Left lung (tissue), 10 donors: ENCODE results near the gene ADAMTS2. TPM values are rescaled to one million over a fixed set of nuclear protein-coding genes. Genes with fewer than 3 reads are reported as not detected.

Experiments used
- ATAC-seq: fragments of 200-7000 bp; cut with Tn5 transposase; one replicate; pipeline ENCODE4 v1.9.1; 2020; ENCODE audit warnings: moderate library complexity
- DNase-seq, 4 donors: peaks; one replicate each; pipeline ENCODE4 v3.0.0-alpha.2; 2013 to 2020
- H3K27ac ChIP-seq, 2 donors: fragments of 200-600 bp; sonication (generic) in 1 of 2; one replicate each; pipeline versions ENCODE4 v1.5.0 to v1.8.0; 2020 to 2021
- H3K27me3 ChIP-seq, 2 donors: fragments of 200-600 bp; sonication (generic) in 1 of 2; one replicate each; pipeline versions ENCODE4 v1.5.0 to v1.8.0; 2020 to 2021
- H3K36me3 ChIP-seq, 2 donors: fragments of 200-600 bp; sonication (generic) in 1 of 2; one replicate each; pipeline versions ENCODE4 v1.5.0 to v1.8.0; 2020 to 2021
- H3K4me1 ChIP-seq, 2 donors: fragments of 200-600 bp; one replicate each; pipeline ENCODE4 v1.8.0; 2021
- H3K4me3 ChIP-seq, 2 donors: fragments of 200-600 bp; sonication (generic) in 1 of 2; one replicate each; pipeline versions ENCODE4 v1.5.0 to v1.8.0; 2020 to 2021; ENCODE audit warnings: mild to moderate bottlenecking in 1 of 2
- H3K9me3 ChIP-seq, 2 donors: fragments of 200-600 bp; sonication (generic) in 1 of 2; one replicate each; pipeline versions ENCODE4 v1.5.0 to v1.8.0; 2020 to 2021
- intact Hi-C, 2 donors: fragments of 100-400 bp; cut with DNase I; formaldehyde crosslinking; loops; one replicate each; pipeline versions ENCODE4 v1.11.2 to v1.14.2; 2022
- polyA plus RNA-seq, 6 donors: library from polyadenylated mRNA; unstranded; fragments of 120-200 nt; gene quantifications; one replicate each; pipeline ENCODE4 v1.2.1, GENCODE V29; 2013; ENCODE audit not compliant: insufficient read length in 6 of 6
- total RNA-seq, 2 donors: library from RNA; stranded (reverse); fragmentation: NEBNext Ultra II Directional; extraction: Animal tissue kit (Norgen Biotek cat#: 25700); gene quantifications; one replicate each; pipeline ENCODE4 v1.2.1, GENCODE V29; 2021
- TF ChIP-seq, protein P1 (sequence below), 2 donors: fragments of 200-600 bp; sonication (generic) in 1 of 2; IDR thresholded peaks; one replicate each; pipeline versions ENCODE4 v1.5.0 to v1.8.0; 2021; ENCODE audit warnings: antibody characterized with exemption in 2 of 2
- donor health status: DM: no; HTN: yes; CAD: no.
- donor health status: DM: no; HTN: no; CAD: no.

ADAMTS2 gene
- total and polyA plus RNA-seq, 8 donors = 27.5 to 68.2 (median 36.0) TPM

DNA sequence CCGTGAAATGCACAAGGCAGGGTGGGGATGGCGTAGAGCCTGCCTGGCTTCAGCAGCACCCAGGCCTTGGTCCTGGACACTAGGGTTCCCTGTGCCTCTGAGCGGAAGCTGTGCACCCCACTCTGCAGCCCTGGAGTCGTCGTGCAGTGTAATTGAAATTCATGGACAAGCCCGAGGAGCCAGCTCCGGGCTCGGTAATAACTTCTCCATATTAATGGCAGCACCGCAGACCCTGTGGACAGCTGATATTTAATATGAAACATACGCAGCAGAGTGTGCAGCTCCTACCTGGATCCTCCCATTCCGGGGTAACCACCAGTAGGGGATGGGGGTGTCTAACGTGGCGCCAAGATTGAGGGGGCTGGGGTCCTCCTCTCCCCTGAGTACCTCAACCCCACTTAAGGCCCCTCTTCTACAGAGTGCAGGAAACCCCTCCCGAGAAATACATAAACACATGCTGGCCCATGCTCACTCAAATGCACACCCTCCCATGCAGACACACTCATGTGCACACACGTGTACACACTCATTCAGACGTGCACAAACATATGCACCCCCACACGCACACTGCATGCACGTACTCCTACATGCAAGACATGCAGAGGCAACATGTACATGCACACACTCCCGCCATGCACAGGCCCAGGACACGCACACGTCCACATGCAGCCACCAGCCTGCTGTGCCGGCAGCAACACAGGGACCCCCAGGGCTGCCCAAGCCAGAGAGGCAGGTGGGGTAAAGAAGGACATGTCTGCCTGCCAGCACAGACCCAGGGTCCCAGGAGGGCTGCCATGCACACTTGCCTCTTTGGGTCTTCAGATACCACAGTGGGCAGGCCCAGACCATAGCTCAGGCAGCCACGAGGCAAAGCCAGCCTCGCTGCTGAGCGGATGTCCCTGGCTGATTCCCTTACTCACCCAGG is 8.1 kb downstream of the ADAMTS2 start:
- no peaks in the 10 kb centered on the region for H3K9me3 ChIP-seq
- peaks cover 0 to 65% of the 10 kb centered on the region in 2 donors for H3K27me3 ChIP-seq
- H3K27ac ChIP-seq = no peak overlapping the region
- ATAC-seq = no peak
- DNase-seq = peak in 1 of 4 donors; percentile 49
- no peak overlapping the region for H3K4me3 ChIP-seq
- no peaks in the 10 kb centered on the region for H3K4me1 ChIP-seq
- intact Hi-C loops = loop anchor here in 1 of 2 donors (10.0 kb wide), 1 partner anchor 172 kb away; no protein-coding TSS in a partner anchor
- H3K36me3 ChIP-seq = no peaks in the 10 kb centered on the region
- TF ChIP-seq, protein P1, sequence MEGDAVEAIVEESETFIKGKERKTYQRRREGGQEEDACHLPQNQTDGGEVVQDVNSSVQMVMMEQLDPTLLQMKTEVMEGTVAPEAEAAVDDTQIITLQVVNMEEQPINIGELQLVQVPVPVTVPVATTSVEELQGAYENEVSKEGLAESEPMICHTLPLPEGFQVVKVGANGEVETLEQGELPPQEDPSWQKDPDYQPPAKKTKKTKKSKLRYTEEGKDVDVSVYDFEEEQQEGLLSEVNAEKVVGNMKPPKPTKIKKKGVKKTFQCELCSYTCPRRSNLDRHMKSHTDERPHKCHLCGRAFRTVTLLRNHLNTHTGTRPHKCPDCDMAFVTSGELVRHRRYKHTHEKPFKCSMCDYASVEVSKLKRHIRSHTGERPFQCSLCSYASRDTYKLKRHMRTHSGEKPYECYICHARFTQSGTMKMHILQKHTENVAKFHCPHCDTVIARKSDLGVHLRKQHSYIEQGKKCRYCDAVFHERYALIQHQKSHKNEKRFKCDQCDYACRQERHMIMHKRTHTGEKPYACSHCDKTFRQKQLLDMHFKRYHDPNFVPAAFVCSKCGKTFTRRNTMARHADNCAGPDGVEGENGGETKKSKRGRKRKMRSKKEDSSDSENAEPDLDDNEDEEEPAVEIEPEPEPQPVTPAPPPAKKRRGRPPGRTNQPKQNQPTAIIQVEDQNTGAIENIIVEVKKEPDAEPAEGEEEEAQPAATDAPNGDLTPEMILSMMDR (IDR thresholded peaks at IDR 0.05) = no peak

- Histone ChIP-seq H3K27ac (no peak overlapping the region), H3K9me3 (no peaks in the 10 kb centered on the region), H3K4me3 (no peak overlapping the region), H3K36me3 (no peaks in the 10 kb centered on the region), H3K4me1 (no peaks in the 10 kb centered on the region), H3K27me3 (peaks cover 0 to 57% of the 10 kb centered on the region in 2 donors)
- ATAC-seq (no peak), DNase-seq (peak in 1 of 4 donors; percentile 70)
- TF ChIP-seq, protein P1 (IDR thresholded peaks at IDR 0.05) = no peak
- intact Hi-C loops = loop anchor here in 1 of 2 donors (10.0 kb wide), 1 partner anchor 171 kb away; no protein-coding TSS in a partner anchor
Observed at GRCh38 chr5:179336126-179336870, 9.0 kb downstream of the ADAMTS2 start.

DNA sequence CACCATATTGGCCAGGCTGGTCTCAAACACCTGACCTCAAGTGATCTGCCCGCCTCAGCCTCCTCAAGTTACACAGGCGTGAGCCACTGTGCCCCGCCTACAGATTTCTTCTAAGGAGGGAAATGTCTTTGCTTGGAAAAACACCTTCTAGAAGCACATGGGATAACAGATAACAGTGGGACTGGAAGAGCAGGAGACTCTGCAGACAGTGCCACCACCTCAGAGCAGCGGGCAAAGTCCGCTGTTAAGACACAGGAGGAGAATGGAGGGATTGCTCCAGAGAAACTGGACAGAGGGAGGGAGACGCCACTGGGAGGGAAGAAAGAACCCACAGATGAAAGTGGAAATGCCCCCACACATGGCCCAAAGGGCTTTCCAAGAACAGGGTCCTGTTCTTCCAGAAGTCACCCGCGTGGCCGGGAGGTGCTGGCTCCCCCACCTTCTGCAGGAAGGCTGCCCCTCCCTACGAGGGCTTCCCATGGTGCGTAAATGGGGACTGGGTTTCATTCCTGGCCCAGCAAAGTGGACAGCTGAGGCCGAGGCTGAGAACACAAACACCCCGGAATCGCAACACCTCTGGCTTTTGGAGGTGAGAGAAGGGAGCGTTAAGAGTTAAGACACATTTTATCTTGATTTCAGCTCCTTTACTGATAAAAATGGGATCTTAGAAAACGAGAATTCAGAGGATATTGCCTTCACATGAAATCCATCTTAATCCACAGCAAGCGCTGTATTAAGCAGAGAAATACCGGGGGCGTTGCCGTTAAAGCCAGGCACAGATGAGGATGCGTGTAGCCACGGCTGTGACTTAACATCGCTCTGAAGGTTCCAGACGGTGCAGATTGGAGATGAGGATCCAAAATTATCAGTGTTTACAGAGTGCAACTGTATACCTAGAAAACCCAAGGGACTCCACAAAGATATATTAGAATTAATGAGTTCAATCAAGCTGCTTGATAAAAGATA is 11.2 kb downstream of the ADAMTS2 start:
- TF ChIP-seq, protein P1 (IDR thresholded peaks at IDR 0.05) = no peak
- Histone ChIP-seq H3K4me3 (no peak overlapping the region), H3K9me3 (no peaks in the 10 kb centered on the region), H3K4me1 (no peaks in the 10 kb centered on the region), H3K36me3 (no peaks in the 10 kb centered on the region), H3K27me3 (peaks cover 0 to 46% of the 10 kb centered on the region in 2 donors), H3K27ac (no peak overlapping the region)
- ATAC-seq (no peak), DNase-seq (peak in 1 of 4 donors; percentile 53)
- intact Hi-C loops = loop anchor here in 1 of 2 donors (10.0 kb wide), 1 partner anchor 169 kb away; no protein-coding TSS in a partner anchor

- H3K36me3 ChIP-seq = no peaks in the 10 kb centered on the region
- TF ChIP-seq, protein P1 (IDR thresholded peaks at IDR 0.05) = no peak
- H3K9me3 ChIP-seq = no peaks in the 10 kb centered on the region
- ATAC-seq (no peak), DNase-seq (peak in 1 of 4 donors; percentile 75)
- H3K27ac ChIP-seq = no peak overlapping the region
- H3K27me3 ChIP-seq = peaks cover 0 to 41% of the 10 kb centered on the region in 2 donors
- no peak overlapping the region for H3K4me3 ChIP-seq
- intact Hi-C loops = loop anchor here in 1 of 2 donors (10.0 kb wide), 1 partner anchor 168 kb away; no protein-coding TSS in a partner anchor
- no peaks in the 10 kb centered on the region for H3K4me1 ChIP-seq
Observed at GRCh38 chr5:179332741-179333290, 12.4 kb downstream of the ADAMTS2 start.
